HEK293 (cell line): Measurements from ENCODE around the gene MEOX1.
A peak's percentile ranks its signal among the peaks of the same experiment; 100 is the strongest.

Source experiments
- CTCF ChIA-PET: fragments of 350-600 bp; formaldehyde crosslinking; extraction: SDS; loops from one replicate; lab custom pipeline; 2021; ENCODE audit warnings: antibody characterized with exemption; lab: Yijun Ruan, JAX
- POLR2A ChIA-PET: fragments of 300-600 bp; formaldehyde crosslinking; extraction: SDS; loops from one replicate; lab custom pipeline; 2020; ENCODE audit warnings: antibody characterized with exemption, inconsistent platforms; lab: Yijun Ruan, JAX
- H3K27ac ChIP-seq: fragments of 200-500 bp; sonication (Bioruptor generic); 2 replicates; pipeline ENCODE4 v1.5.1; 2014; ENCODE audit warnings: low read depth, low read length, control low read depth, inconsistent platforms; ENCODE audit errors: extremely low read depth
- H3K36me3 ChIP-seq, 2 experiments: fragments of 200-500 bp in 1 of 2; sonication (Bioruptor generic) in 1 of 2; 1 replicate in 1 of 2; 2 replicates in 1 of 2; pipeline ENCODE4 v1.5.1; 2014 to 2017; ENCODE audit warnings: inconsistent platforms in 2 of 2, low read length in 2 of 2; ENCODE audit not compliant: control insufficient read depth in 2 of 2, insufficient read depth in 1 of 2
- H3K4me1 ChIP-seq: fragments of 200-500 bp; sonication (Bioruptor generic); 2 replicates; pipeline ENCODE4 v1.5.1; 2014; ENCODE audit warnings: mild to moderate bottlenecking, low read length, inconsistent platforms; ENCODE audit not compliant: control insufficient read depth, insufficient read depth
- H3K4me3 ChIP-seq: 2 replicates; pipeline ENCODE4 v1.5.1; 2011; ENCODE audit warnings: low read depth, mild to moderate bottlenecking, control low read depth, low read length, moderate library complexity
- H3K9me3 ChIP-seq: fragments of 200-500 bp; sonication (Bioruptor generic); 2 replicates; pipeline ENCODE4 v1.5.1; 2014; ENCODE audit warnings: low read depth, low read length, inconsistent platforms; ENCODE audit not compliant: control insufficient read depth, insufficient read depth
- RBAK ChIP-seq: fragments of 450-650 bp; formaldehyde crosslinking; IDR thresholded peaks from 2 replicates; pipeline ENCODE4 v1.5.1; 2016; ENCODE audit warnings: missing biosample characterization, missing genetic modification characterization
- REPIN1 ChIP-seq: fragments of 450-650 bp; formaldehyde crosslinking; IDR thresholded peaks from 2 replicates; pipeline ENCODE4 v1.5.1; 2017; ENCODE audit warnings: missing biosample characterization, missing genetic modification characterization, low read depth
- SP2 ChIP-seq: fragments of 450-650 bp; formaldehyde crosslinking; IDR thresholded peaks from 2 replicates; pipeline ENCODE4 v1.5.1; 2016; ENCODE audit warnings: missing biosample characterization, missing genetic modification characterization
- YY2 ChIP-seq: fragments of 450-650 bp; formaldehyde crosslinking; IDR thresholded peaks from 2 replicates; pipeline ENCODE4 v1.5.1; 2016; ENCODE audit warnings: missing biosample characterization, missing genetic modification characterization
- ZBTB20 ChIP-seq: fragments of 450-650 bp; formaldehyde crosslinking; IDR thresholded peaks from 2 replicates; pipeline ENCODE4 v1.5.1; 2016; ENCODE audit warnings: missing biosample characterization, missing genetic modification characterization
- ZBTB21 ChIP-seq: fragments of 450-650 bp; formaldehyde crosslinking; IDR thresholded peaks from 2 replicates; pipeline ENCODE4 v1.5.1; 2017; ENCODE audit warnings: missing biosample characterization, missing genetic modification characterization
- ZFHX2 ChIP-seq: fragments of 450-650 bp; formaldehyde crosslinking; conservative IDR thresholded peaks from 2 replicates; pipeline ENCODE4 v1.5.1; 2016; ENCODE audit warnings: missing biosample characterization, missing genetic modification characterization
- ZNF112 ChIP-seq: fragments of 450-650 bp; formaldehyde crosslinking; IDR thresholded peaks from 2 replicates; pipeline ENCODE4 v1.5.0; 2017; ENCODE audit warnings: missing biosample characterization, missing genetic modification characterization
- ZNF140 ChIP-seq: fragments of 450-650 bp; formaldehyde crosslinking; IDR thresholded peaks from 2 replicates; pipeline ENCODE4 v1.5.1; 2016; ENCODE audit warnings: missing biosample characterization, missing genetic modification characterization
- ZNF202 ChIP-seq: fragments of 450-650 bp; formaldehyde crosslinking; IDR thresholded peaks from 2 replicates; pipeline ENCODE4 v1.5.1; 2016; ENCODE audit warnings: missing biosample characterization, missing genetic modification characterization, borderline replicate concordance
- ZNF26 ChIP-seq: fragments of 450-650 bp; formaldehyde crosslinking; IDR thresholded peaks from 2 replicates; pipeline ENCODE4 v1.5.1; 2016; ENCODE audit warnings: missing biosample characterization, missing genetic modification characterization
- ZNF404 ChIP-seq: fragments of 450-650 bp; formaldehyde crosslinking; IDR thresholded peaks from 2 replicates; pipeline ENCODE4 v1.5.1; 2017; ENCODE audit warnings: missing biosample characterization, missing genetic modification characterization
- ZNF48 ChIP-seq: fragments of 450-650 bp; formaldehyde crosslinking; IDR thresholded peaks from 2 replicates; pipeline ENCODE4 v1.5.1; 2016; ENCODE audit warnings: missing biosample characterization, missing genetic modification characterization
- ZNF501 ChIP-seq: fragments of 450-650 bp; formaldehyde crosslinking; IDR thresholded peaks from 2 replicates; pipeline ENCODE4 v1.5.1; 2016; ENCODE audit warnings: missing biosample characterization, missing genetic modification characterization
- ZNF596 ChIP-seq: fragments of 450-650 bp; IDR thresholded peaks from 2 replicates; pipeline ENCODE4 v1.5.0; 2018; ENCODE audit warnings: missing biosample characterization, mild to moderate bottlenecking, missing genetic modification characterization, moderate library complexity
- ZNF639 ChIP-seq: fragments of 450-650 bp; formaldehyde crosslinking; IDR thresholded peaks from 2 replicates; pipeline ENCODE4 v1.5.1; 2016; ENCODE audit warnings: missing biosample characterization, missing genetic modification characterization
- ZNF654 ChIP-seq: fragments of 450-650 bp; formaldehyde crosslinking; IDR thresholded peaks from 2 replicates; pipeline ENCODE4 v1.5.1; 2016; ENCODE audit warnings: low read depth, missing biosample characterization, missing genetic modification characterization
- ZNF664 ChIP-seq: fragments of 450-650 bp; formaldehyde crosslinking; IDR thresholded peaks from 2 replicates; pipeline ENCODE4 v1.5.1; 2016; ENCODE audit warnings: missing biosample characterization, missing genetic modification characterization
- ZNF701 ChIP-seq: fragments of 450-650 bp; formaldehyde crosslinking; IDR thresholded peaks from 2 replicates; pipeline ENCODE4 v1.5.1; 2016; ENCODE audit warnings: missing biosample characterization, missing genetic modification characterization
- ZSCAN16 ChIP-seq: fragments of 450-650 bp; formaldehyde crosslinking; IDR thresholded peaks from 2 replicates; pipeline ENCODE4 v1.5.1; 2016; ENCODE audit warnings: missing biosample characterization, missing genetic modification characterization
- TF ChIP-seq, protein P1 (sequence below): fragments of 450-650 bp; formaldehyde crosslinking; IDR thresholded peaks from 2 replicates; pipeline ENCODE4 v1.5.1; 2016; ENCODE audit warnings: missing biosample characterization, missing genetic modification characterization

MEOX1 gene

DNA sequence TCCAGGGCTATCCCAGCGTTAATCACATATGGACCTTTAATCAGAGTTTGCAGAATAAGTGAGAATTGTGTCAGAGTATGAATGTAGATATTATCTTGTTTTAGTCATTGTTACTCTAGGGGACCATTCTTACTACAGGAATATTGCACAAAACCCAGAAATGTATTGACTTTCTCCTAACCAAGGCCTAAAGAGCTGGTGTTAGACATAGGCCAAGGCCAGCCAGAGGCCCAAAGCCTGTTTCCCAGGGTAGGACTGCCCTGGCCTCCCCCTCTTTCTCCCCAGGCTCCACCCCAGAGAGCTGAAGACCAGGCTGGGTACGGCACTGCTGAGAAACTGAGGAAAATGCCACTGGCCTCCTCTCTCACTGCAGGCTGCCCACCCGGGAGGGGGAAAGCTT is 41.9 kb upstream of the MEOX1 start:
- Histone ChIP-seq H3K9me3 (no peaks in the 10 kb centered on the region), H3K4me1 (no peaks in the 10 kb centered on the region), H3K36me3 (no peaks in the 10 kb centered on the region), H3K4me3 (no peak overlapping the region), H3K27ac (no peak overlapping the region)
- ChIA-PET CTCF (interaction anchor here (0.6 to 0.8 kb wide), 2 partner anchors 10 to 12 kb away, joined by 3 to 6 read pairs; no protein-coding TSS in a partner anchor), POLR2A (no interaction called here)
- TF ChIP-seq ZNF701 (no peak), ZNF48 (no peak), ZNF596 (tag by site-specific recombination) (no peak), ZNF639 (no peak), ZFHX2 (no peak), ZBTB21 (tag by site-specific recombination) (no peak), ZNF654 (tag by site-specific recombination) (no peak), ZNF26 (tag by site-specific recombination) (no peak), RBAK (tag by site-specific recombination) (no peak)

- CTCF ChIA-PET, result interaction anchor here (0.6 to 2.2 kb wide), 5 partner anchors 9 to 175 kb away, joined by 3 to 9 read pairs (median 7); no protein-coding TSS in a partner anchor
- Histone ChIP-seq H3K4me3 (no peak overlapping the region), H3K4me1 (no peaks in the 10 kb centered on the region), H3K27ac (no peak overlapping the region), H3K36me3 (no peaks in the 10 kb centered on the region), H3K9me3 (no peaks in the 10 kb centered on the region)
- TF ChIP-seq ZNF112 (tag by site-specific recombination) (no peak), SP2 (peak; percentile 32; the same call in 1 of the 2 replicates)
- POLR2A ChIA-PET, result interaction anchor here (1.0 to 1.3 kb wide), 2 partner anchors 11 to 56 kb away, joined by 3 to 7 read pairs; no protein-coding TSS in a partner anchor
Measured at GRCh38 chr17:43702637-43703036, 40.9 kb upstream of the MEOX1 start.

DNA sequence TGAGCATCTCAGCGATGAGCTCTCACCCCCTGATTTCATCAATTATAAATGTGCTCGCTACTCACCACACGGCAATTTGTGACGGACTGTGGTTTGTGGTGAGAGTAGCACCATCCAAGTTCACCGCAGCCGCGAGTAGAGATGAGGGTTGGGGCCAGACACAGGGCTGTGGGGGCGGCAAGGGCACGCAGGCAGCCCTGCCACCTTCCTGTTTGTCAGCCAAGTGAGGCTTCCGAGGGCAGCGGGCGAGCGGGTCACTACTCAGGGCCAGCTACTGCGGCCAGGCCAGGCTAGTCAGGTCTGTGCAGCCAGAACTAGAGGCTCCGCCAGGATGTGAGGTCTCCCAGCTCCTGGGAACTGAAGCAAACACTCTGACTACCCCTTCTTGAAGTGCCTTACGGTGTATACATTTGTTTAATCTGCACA is 39.6 kb upstream of the MEOX1 start:
- TF ChIP-seq ZSCAN16 (tag by site-specific recombination) (no peak), ZNF404 (tag by site-specific recombination) (no peak), ZNF140 (no peak), ZNF664 (no peak), REPIN1 (tag by site-specific recombination) (no peak), ZNF501 (tag by site-specific recombination) (no peak), ZBTB20 (tag by site-specific recombination) (no peak), ZNF202 (tag by site-specific recombination) (no peak), YY2 (tag by site-specific recombination) (no peak)
- TF ChIP-seq, protein P1, sequence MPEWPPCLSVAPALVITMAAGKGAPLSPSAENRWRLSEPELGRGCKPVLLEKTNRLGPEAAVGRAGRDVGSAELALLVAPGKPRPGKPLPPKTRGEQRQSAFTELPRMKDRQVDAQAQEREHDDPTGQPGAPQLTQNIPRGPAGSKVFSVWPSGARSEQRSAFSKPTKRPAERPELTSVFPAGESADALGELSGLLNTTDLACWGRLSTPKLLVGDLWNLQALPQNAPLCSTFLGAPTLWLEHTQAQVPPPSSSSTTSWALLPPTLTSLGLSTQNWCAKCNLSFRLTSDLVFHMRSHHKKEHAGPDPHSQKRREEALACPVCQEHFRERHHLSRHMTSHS (tag by site-specific recombination), result no peak
- POLR2A ChIA-PET, result interaction anchor here (0.6 to 1.8 kb wide), 5 partner anchors 12 to 519 kb away, joined by 3 to 6 read pairs (median 4); partner anchors contain the start of gene DUSP3
- Histone ChIP-seq H3K4me1 (no peaks in the 10 kb centered on the region), H3K9me3 (no peaks in the 10 kb centered on the region), H3K4me3 (no peak overlapping the region), H3K36me3 (no peaks in the 10 kb centered on the region), H3K27ac (no peak overlapping the region)
- CTCF ChIA-PET, result interaction anchor here (0.6 to 2.2 kb wide), 10 partner anchors 12 to 340 kb away, joined by 3 to 9 read pairs (median 4); no protein-coding TSS in a partner anchor
